Neural cell (in vitro differentiated cells): ENCODE data around the gene CEP70. TPM values are rescaled to one million over a fixed set of nuclear protein-coding genes. Genes with fewer than 3 reads are reported as not detected.

Experiments used
- H2AFZ ChIP-seq: fragments of 200-600, 300-800 bp; sonication (generic), shearing (Covaris generic); 2 replicates; pipeline ENCODE4 v1.6.0; 2014; ENCODE audit warnings: low read depth, mild to moderate bottlenecking, antibody characterized with exemption, low read length, moderate library complexity
- H3F3A ChIP-seq: fragments of 200-600 bp; shearing (Covaris generic); 2 replicates; pipeline ENCODE4 v1.6.1; 2016; ENCODE audit warnings: mild to moderate bottlenecking, moderate library complexity, mixed read lengths, antibody characterized with exemption, low read length; ENCODE audit not compliant: insufficient read depth, poor library complexity, severe bottlenecking
- H3K27ac ChIP-seq: fragments of 200-600, 300-800 bp; sonication (generic), shearing (Covaris generic); 2 replicates; pipeline ENCODE4 v1.5.1; 2014; ENCODE audit warnings: mild to moderate bottlenecking, low read length, moderate library complexity
- H3K27me3 ChIP-seq: fragments of 300-800, 200-600 bp; sonication (generic), shearing (Covaris generic); 2 replicates; pipeline ENCODE4 v1.6.0; 2014; ENCODE audit warnings: mild to moderate bottlenecking, low read depth, low read length, moderate library complexity; ENCODE audit not compliant: insufficient read depth
- H3K36me3 ChIP-seq: fragments of 300-800, 200-600 bp; sonication (generic), shearing (Covaris generic); 2 replicates; pipeline ENCODE4 v1.5.1; 2014; ENCODE audit warnings: mild to moderate bottlenecking, antibody characterized with exemption, low read length, moderate library complexity; ENCODE audit not compliant: insufficient read depth
- H3K4me2 ChIP-seq: fragments of 300-800, 200-600 bp; sonication (generic), shearing (Covaris generic); 2 replicates; pipeline ENCODE4 v1.6.0; 2014; ENCODE audit warnings: mild to moderate bottlenecking, low read length
- H3K4me3 ChIP-seq: fragments of 300-800, 200-600 bp; sonication (generic), shearing (Covaris generic); 2 replicates; pipeline ENCODE4 v1.5.1; 2014; ENCODE audit warnings: mild to moderate bottlenecking, low read length, moderate library complexity
- H3K79me2 ChIP-seq: fragments of 200-600 bp; shearing (Covaris generic); replicated peaks from 2 replicates; pipeline ENCODE4 v1.6.0; 2014; ENCODE audit warnings: mild to moderate bottlenecking, low read length, moderate library complexity; ENCODE audit not compliant: insufficient read depth
- H3K9ac ChIP-seq: fragments of 300-800, 200-600 bp; sonication (generic), shearing (Covaris generic); 2 replicates; pipeline ENCODE4 v1.6.1; 2016; ENCODE audit warnings: mild to moderate bottlenecking, low read length, mixed read lengths
- H3K9me2 ChIP-seq: fragments of 200-600 bp; shearing (Covaris generic); 2 replicates; pipeline ENCODE4 v1.6.1; 2016; ENCODE audit warnings: mild to moderate bottlenecking, low read length, mixed read lengths; ENCODE audit not compliant: insufficient read depth
- H3K9me3 ChIP-seq: fragments of 200-600, 300-800 bp; sonication (generic), shearing (Covaris generic); 2 replicates; pipeline ENCODE4 v1.6.1; 2016; ENCODE audit warnings: mild to moderate bottlenecking, mixed run types, low read length, moderate library complexity, mixed read lengths
- H4K20me1 ChIP-seq: fragments of 200-600 bp; shearing (Covaris generic); 2 replicates; pipeline ENCODE4 v1.6.1; 2016; ENCODE audit warnings: mild to moderate bottlenecking, mixed run types; ENCODE audit not compliant: insufficient read depth
- EP300 ChIP-seq: fragments of 450-650 bp; conservative IDR thresholded peaks from 2 replicates; pipeline ENCODE4 v1.6.1; 2014; ENCODE audit warnings: antibody characterized with exemption, mild to moderate bottlenecking, moderate library complexity; ENCODE audit not compliant: poor library complexity, severe bottlenecking
- EZH2 ChIP-seq: fragments of 200-600, 300-800 bp; shearing (Covaris generic), sonication (generic); IDR thresholded peaks from 2 replicates; pipeline ENCODE4 v1.6.1; 2014; ENCODE audit warnings: antibody characterized with exemption, low read length, borderline replicate concordance, mild to moderate bottlenecking; ENCODE audit not compliant: insufficient read depth, poor library complexity, severe bottlenecking
- MXI1 ChIP-seq: fragments of 450-650 bp; conservative IDR thresholded peaks from 2 replicates; pipeline ENCODE4 v1.6.1; 2014; ENCODE audit warnings: antibody characterized with exemption, mild to moderate bottlenecking; ENCODE audit not compliant: poor library complexity, severe bottlenecking
- POLR2AphosphoS5 ChIP-seq: IDR thresholded peaks from 2 replicates; pipeline ENCODE4 v1.6.1; 2012
- RAD21 ChIP-seq: fragments of 450-650 bp; conservative IDR thresholded peaks from 2 replicates; pipeline ENCODE4 v1.6.1; 2014; ENCODE audit warnings: antibody characterized with exemption, mild to moderate bottlenecking, moderate library complexity
- SMC3 ChIP-seq: fragments of 450-650 bp; conservative IDR thresholded peaks from 2 replicates; pipeline ENCODE4 v1.6.1; 2014; ENCODE audit warnings: antibody characterized with exemption, mild to moderate bottlenecking, moderate library complexity; ENCODE audit not compliant: poor library complexity
- TAF1 ChIP-seq: IDR thresholded peaks from 2 replicates; pipeline ENCODE4 v1.6.1; 2012; ENCODE audit warnings: low read depth
- polyA plus RNA-seq: library from polyadenylated mRNA; depleted of rRNA; stranded (reverse); fragments of >200 nt; gene quantifications from 2 replicates; pipeline ENCODE4 v1.2.3, GENCODE V29; 2014
- TF ChIP-seq, protein P1 (sequence below): fragments of 450-650 bp; IDR thresholded peaks from 2 replicates; pipeline ENCODE4 v1.5.1; 2014; ENCODE audit warnings: antibody characterized with exemption, mild to moderate bottlenecking, moderate library complexity; ENCODE audit not compliant: poor library complexity, severe bottlenecking
- TF ChIP-seq, protein P2 (sequence below): IDR thresholded peaks from 2 replicates; pipeline ENCODE4 v1.6.1; 2012; ENCODE audit warnings: borderline replicate concordance

Gene CEP70
- polyA plus RNA-seq, 1 donor from 2014 or later, result 25.0 TPM

- H3K9ac ChIP-seq, result no peak overlapping the region
- no peaks in the 10 kb centered on the region for H3K79me2 ChIP-seq
- H3K4me3 ChIP-seq, result no peak overlapping the region
- no peak overlapping the region for H3K27ac ChIP-seq
- H3K36me3 ChIP-seq, result no peaks in the 10 kb centered on the region
- H2AFZ ChIP-seq, result no peak overlapping the region
- no peaks in the 10 kb centered on the region for H3K27me3 ChIP-seq
- no peaks in the 10 kb centered on the region for H4K20me1 ChIP-seq
- TF ChIP-seq TAF1 (no peak), POLR2AphosphoS5 (no peak), RAD21 (no peak), EP300 (no peak), SMC3 (no peak), MXI1 (no peak), EZH2 (no peak)
- TF ChIP-seq, protein P1, sequence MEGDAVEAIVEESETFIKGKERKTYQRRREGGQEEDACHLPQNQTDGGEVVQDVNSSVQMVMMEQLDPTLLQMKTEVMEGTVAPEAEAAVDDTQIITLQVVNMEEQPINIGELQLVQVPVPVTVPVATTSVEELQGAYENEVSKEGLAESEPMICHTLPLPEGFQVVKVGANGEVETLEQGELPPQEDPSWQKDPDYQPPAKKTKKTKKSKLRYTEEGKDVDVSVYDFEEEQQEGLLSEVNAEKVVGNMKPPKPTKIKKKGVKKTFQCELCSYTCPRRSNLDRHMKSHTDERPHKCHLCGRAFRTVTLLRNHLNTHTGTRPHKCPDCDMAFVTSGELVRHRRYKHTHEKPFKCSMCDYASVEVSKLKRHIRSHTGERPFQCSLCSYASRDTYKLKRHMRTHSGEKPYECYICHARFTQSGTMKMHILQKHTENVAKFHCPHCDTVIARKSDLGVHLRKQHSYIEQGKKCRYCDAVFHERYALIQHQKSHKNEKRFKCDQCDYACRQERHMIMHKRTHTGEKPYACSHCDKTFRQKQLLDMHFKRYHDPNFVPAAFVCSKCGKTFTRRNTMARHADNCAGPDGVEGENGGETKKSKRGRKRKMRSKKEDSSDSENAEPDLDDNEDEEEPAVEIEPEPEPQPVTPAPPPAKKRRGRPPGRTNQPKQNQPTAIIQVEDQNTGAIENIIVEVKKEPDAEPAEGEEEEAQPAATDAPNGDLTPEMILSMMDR, result no peak
- TF ChIP-seq, protein P2, sequence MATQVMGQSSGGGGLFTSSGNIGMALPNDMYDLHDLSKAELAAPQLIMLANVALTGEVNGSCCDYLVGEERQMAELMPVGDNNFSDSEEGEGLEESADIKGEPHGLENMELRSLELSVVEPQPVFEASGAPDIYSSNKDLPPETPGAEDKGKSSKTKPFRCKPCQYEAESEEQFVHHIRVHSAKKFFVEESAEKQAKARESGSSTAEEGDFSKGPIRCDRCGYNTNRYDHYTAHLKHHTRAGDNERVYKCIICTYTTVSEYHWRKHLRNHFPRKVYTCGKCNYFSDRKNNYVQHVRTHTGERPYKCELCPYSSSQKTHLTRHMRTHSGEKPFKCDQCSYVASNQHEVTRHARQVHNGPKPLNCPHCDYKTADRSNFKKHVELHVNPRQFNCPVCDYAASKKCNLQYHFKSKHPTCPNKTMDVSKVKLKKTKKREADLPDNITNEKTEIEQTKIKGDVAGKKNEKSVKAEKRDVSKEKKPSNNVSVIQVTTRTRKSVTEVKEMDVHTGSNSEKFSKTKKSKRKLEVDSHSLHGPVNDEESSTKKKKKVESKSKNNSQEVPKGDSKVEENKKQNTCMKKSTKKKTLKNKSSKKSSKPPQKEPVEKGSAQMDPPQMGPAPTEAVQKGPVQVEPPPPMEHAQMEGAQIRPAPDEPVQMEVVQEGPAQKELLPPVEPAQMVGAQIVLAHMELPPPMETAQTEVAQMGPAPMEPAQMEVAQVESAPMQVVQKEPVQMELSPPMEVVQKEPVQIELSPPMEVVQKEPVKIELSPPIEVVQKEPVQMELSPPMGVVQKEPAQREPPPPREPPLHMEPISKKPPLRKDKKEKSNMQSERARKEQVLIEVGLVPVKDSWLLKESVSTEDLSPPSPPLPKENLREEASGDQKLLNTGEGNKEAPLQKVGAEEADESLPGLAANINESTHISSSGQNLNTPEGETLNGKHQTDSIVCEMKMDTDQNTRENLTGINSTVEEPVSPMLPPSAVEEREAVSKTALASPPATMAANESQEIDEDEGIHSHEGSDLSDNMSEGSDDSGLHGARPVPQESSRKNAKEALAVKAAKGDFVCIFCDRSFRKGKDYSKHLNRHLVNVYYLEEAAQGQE, result no peak
- no peak overlapping the region for H3K4me2 ChIP-seq
- no peaks in the 10 kb centered on the region for H3K9me2 ChIP-seq
- no peaks in the 10 kb centered on the region for H3K9me3 ChIP-seq
- no peaks in the 10 kb centered on the region for H3F3A ChIP-seq
These were observed 95.1 kb downstream of the CEP70 start for GRCh38 chr3:138498991-138499390.

DNA sequence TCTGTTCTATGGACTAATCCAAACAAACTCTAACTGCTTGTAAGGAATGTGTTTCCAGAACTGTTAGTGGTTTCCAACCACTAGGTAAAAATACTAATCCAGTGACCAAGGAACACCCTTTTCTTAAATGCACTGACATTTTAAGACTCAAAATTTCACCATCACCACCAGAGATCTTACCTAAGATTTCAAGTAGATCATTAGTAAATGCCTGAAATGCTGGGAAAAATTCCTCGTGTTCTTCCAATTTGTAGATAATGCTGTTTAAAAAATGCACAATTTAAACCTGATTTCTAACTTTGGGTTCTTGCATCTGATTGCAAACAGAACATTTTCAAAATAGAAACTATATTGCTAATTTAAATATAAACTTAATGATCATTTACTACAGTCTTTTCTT lies 96.2 kb downstream of the CEP70 start:
- Histone ChIP-seq H3K4me2 (no peak overlapping the region), H3K9me3 (no peaks in the 10 kb centered on the region), H3K9ac (no peak overlapping the region), H3F3A (no peaks in the 10 kb centered on the region), H4K20me1 (no peaks in the 10 kb centered on the region), H3K4me3 (no peak overlapping the region), H3K27ac (no peak overlapping the region), H3K9me2 (no peaks in the 10 kb centered on the region), H2AFZ (no peak overlapping the region), H3K36me3 (no peaks in the 10 kb centered on the region), H3K27me3 (no peaks in the 10 kb centered on the region), H3K79me2 (no peaks in the 10 kb centered on the region)
- TF ChIP-seq, protein P1, result no peak
- TF ChIP-seq EZH2 (no peak), MXI1 (no peak), EP300 (no peak), RAD21 (no peak), SMC3 (no peak), TAF1 (no peak)
- TF ChIP-seq, protein P2, result no peak
